Non-pigmented ciliary epithelial cell (primary cell): Measurements from ENCODE around the gene HOXA7.

Source experiments
- DNase-seq: peaks from one replicate; pipeline ENCODE4 v3.0.0-alpha.2; 2010; ENCODE audit warnings: low read depth

Gene HOXA7

GRCh38 chr7:27118580-27118979, 37.9 kb downstream of the HOXA7 start:
- no peak for DNase-seq

DNA sequence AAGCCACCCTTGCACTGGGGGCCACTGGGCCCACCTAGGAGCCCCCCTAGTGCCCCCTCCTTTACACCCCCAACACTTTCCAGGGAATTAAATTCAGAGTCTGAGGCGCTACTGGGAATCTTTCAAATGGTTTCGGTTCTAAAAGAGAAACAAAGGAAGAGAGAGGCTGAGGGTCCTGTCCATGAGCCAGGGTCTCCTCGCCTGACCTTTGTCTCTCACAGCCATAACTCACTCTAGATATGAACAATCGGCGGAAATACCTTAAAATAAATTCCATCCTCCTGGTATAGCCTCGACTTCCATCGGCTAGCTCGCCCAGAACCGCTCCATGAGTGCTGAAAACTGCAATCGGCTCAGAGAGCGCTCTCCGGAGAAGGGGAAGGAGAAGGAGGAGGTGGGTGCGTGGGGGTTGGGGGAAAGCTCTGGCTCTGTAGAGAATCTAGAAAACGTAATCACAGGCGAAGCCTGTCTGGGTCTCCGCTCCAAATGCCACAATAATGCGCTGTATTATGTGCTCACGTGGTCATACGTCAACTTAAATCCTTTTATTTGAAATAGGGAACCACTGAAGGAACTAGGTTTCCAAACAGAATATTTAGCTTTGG, 38.5 kb downstream of the HOXA7 start:
- DNase-seq = no peak

DNA sequence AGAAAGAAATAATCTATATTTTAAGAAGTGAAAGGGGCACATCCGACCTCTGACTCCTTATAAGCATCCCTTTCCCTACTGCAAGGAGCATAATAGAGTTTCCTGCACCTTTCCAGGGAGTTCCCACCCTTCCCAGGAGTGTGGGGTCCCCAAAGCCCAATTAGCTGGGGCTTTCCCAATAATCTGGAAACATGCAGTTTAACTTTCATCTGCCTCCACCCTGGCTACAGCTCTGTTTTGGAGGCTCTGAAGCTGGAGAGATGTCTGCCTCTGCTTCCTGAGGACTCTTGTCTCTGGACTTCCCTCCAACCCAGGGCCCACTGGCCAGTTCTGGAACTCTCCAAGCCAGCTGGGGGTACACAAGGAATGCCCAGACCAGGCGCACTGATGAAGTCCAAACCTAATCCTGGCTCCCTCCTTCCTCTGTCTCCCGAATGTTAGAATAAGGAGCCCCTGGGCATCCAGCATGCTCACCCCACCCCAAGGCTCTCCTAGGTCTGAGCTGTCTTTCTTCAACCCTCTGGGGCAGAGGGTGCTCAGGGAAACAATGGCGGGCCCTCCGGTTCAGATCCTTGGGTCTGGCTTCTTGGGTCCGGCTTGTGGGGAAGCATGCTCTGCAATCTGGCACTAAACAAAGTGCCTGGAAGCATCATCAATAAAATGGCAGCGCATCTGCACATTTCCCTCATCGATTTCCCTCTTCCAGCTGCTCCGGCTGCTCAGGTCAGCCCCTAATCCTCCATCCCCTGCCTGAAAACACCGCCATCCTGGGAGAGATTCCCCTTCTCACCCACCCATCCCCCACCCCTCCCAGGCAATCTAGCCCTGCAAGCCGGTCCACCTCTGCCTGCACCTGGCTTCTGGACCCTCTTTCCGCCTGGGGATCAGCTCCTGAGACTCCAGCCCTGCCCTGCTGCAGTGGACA, 39.3 kb downstream of the HOXA7 start:
- no peak for DNase-seq

GRCh38 chr7:27116031-27116961, 40.2 kb downstream of the HOXA7 start:
- no peak for DNase-seq

DNA sequence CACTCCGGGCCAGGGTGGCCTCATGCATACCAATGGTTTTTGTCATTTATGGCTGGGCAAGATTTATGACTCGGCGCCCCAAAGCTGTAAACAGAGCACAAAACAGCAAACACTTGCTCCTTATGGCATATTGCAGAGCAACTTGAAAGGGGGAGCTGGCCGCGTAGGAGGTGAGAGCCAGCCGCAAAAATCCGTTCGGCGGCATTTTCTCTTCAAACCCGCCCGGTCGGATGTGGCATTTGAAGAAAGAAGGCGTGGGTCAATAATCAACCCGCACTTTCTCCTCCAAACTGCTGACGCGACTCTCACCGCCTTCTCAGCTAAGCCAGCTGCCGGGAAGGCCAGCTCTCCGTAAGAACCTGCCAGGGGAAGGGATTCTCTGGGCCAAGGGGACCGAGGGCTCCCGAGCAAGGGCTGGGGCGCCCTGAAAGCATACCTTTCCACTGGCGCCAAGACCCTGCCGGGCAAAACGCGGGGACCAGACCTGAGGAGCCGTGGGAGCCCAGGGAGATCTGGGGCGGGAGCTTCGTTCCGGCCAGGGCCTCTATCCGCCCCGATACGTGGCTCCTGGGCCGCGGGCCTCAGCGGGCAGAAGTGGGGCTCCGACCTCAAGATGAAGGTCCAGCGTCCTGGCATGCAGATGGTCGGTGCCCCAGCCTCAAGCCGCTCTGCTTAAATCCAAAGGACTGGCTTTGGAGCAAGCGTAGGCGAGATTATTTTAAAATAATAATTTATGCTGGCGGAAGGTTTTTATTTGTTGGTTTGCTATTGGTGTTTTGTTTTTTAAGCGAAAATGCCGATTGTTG, 41.1 kb downstream of the HOXA7 start:
- no peak for DNase-seq

DNA sequence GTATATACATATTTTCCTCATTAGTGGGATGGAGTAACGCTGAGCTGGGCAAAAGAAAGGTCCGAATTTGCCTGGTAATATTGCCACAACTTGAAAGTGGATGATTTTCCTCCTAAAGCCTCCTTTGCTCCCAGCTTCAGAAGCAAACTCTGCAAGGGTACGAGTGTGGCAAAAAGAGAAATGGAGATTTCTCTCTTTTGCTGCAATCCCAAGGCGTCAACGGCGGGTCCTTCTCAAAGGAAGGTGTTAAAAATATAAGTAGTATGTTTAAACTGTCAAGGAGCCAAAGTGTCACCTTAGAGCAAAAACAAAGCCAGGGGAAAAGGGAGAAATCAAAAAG, 41.6 kb downstream of the HOXA7 start:
- DNase-seq = no peak

DNA sequence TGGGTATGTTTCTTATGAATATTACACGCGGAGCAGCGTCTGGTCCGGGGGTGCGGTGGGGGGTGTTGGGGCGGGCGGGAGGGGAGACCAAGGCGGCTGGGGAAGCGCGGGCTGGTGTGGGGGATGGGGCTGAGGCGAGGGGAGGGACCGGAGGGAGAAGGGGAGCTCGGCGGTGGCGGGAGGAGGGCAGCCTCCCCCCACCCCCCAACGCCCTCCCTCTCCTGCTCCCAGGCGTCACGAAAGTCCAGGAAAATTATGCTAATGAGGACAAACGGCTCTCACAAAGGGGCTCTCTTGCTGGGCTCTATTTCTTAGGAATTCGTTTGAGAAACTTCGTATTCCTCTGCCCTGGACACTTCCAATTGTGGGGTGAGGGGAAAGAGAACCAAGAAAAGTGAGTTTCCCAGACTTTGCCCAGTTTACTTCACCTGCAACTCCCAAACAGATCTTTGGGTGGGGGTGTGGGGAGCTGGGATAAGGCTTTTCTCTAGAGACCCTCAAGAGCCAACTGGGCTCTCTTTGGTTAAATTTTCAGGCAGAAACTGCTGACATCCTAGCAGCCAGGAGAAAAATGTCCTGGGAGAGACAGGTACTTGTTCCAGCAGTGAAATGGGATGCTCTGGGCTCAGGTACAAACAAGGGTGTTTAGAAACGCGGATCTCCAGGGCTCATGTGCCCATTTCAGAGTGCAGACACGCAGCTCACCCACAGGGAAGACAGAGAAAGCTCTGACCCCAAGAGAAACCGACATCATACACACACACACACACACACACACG, 42.3 kb downstream of the HOXA7 start:
- DNase-seq = no peak

- no peak for DNase-seq
Measured at GRCh38 chr7:27112955-27113949, 43.2 kb downstream of the HOXA7 start.

GRCh38 chr7:27112361-27112760, 44.1 kb downstream of the HOXA7 start:
- no peak for DNase-seq

DNA sequence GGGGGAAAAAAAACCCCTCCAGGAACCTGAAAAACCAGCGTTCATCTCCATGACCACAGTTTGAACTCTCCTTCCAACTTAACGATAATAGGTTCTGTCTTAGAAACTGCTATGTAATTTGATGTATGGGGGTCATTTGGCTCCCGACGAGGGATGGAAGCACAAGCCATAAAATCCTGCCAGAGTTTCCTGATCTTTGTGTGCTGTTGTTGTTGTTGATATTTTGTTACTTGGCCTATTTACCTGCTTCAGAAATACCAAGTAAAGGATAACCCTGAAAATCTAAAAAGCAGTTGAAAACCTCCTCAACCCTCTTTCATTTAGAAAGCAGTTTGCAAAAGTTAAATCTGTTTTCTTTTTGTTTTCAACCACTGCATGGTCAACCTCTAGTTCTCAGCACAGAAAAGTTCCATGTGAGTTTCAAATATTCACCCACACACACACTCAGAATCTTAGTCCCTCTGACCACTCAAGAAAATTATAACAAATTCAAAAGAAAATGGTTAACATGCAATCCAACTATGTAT, 44.7 kb downstream of the HOXA7 start:
- DNase-seq = no peak

DNA sequence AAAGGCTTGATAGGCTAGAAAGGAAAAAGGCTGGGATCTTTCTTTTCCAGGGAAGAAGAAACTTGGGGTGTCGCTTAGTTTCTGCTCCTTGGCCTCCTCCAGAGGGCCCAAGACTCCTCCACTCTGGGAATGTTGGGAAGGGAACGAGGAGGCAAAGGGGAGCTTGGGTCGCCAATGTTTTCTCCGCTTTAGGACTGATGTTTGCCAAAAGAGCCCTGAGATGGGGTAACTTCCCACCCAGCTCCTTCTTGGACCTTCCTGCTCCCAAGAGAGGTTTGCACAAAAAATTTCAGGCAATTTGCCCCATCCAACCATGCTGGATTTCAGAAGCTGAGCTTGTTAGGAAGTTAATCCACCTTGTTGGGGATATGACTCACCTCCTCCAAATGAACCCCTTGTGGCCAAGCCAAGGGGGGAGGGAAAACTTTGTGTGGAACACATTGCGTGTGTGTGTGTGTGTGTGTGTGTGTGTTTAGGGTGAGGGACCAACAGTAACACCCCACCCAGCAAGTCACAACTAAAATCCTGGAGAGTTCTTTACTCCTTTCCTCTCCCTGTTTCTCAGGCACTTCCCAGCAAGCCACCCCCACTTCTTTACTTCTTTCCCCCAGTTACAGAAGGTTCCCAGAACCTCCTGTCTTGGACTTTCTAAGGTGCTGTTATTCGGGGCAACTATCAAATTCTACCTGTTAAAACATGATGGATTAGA, 45.3 kb downstream of the HOXA7 start:
- no peak for DNase-seq

- DNase-seq = no peak
Measured at GRCh38 chr7:27110186-27111031, 46.1 kb downstream of the HOXA7 start.

DNA sequence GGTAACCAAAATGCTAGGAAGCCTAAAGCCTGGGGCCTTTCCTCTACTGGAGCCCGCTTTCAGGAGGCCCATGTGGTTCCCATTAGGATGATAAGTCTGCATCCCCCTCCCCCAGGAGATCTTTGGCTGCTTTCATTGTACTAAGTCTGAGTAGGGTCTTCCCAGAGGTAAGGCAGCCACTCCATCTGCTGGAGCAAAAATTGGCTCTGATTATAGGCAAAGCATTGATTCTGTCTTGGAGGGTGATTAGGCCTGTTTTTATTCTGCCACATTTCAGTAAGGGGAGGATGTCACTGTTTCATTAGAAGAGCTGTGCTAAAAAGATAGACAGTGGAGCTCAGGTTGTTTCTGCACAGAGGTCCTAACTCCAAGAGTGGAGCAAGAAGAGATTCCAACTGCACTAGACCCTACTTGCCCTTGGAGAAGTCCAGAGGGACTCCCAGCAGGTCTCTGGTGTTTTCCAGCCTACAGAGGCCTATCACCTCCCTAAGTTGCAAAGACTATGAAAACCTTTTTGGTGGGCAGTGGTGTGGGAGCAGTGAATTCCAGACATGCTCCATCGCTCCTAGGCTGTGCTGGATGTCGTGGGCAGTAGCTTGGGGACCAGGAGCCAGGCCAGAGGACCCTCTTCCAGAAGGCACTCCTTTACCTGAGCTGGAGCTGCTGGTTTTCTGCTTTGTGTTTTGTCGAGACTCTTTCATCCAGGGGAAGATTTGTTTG, 46.8 kb downstream of the HOXA7 start:
- no peak for DNase-seq

DNA sequence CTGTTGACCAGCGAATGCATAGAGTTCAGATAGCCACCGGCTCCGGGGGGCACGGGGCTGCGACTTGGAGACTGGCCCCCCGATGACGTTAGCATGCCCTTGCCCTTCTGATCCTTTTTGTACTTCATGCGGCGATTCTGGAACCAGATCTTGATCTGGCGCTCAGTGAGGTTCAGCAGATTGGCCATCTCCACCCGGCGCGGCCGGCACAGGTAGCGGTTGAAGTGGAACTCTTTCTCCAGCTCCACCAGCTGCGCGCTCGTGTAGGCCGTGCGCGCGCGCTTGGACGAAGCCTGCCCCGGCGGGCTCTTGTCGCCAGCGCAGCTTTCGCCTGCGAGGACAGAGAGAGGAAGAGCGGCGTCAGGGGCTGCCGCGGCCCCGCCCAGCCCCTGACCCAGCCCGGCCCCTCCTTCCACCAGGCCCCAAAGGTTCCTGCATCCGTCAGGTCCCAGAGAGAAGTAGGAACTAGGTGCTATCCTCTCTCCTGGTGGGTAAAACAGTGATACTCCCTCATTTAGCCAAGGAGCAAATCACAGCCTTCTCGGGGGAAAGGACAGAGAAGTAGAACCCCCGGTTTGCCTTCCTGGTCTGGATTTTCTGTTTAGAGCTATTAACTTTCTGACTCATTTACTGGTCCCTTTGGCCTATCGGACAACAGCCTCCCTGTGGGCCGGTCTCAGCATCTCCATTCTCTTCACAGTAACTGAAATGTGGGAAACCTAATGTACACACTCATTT, 47.9 kb downstream of the HOXA7 start:
- DNase-seq = no peak

- DNase-seq = no peak
Measured at GRCh38 chr7:27107391-27108381, 48.8 kb downstream of the HOXA7 start.
